Tibial nerve (tissue), 3 donors: Measurements from ENCODE around the gene PLCB1.
A peak's percentile ranks its signal among the peaks of the same experiment; 100 is the strongest.

Experiments used
- CTCF ChIP-seq, 5 experiments: fragments of 200-600 bp in 3 of 5; fragments of 450-650 bp in 2 of 5; sonication (generic) in 3 of 5; IDR thresholded peaks; one replicate each; pipeline ENCODE4 v1.5.1; 2016 to 2019; ENCODE audit warnings: antibody characterized with exemption in 5 of 5, mild to moderate bottlenecking in 3 of 5, moderate library complexity in 2 of 5
- POLR2A ChIP-seq, 2 donors: fragments of 450-650 bp; IDR thresholded peaks; one replicate each; pipeline ENCODE4 v1.6.1; 2017; ENCODE audit warnings: antibody characterized with exemption in 2 of 2, mild to moderate bottlenecking in 2 of 2, moderate library complexity in 2 of 2

GRCh38 chr20:8722277-8722928 lies 590.3 kb downstream of the PLCB1 start:
- peak; percentile 69 to 84 (median 77) for TF ChIP-seq CTCF (IDR thresholded peaks at IDR 0.05)
- no peak for TF ChIP-seq POLR2A (IDR thresholded peaks at IDR 0.05)
